Tongue (tissue), 2 donors: ENCODE data around the gene FLOT2. TPM values are rescaled to one million over a fixed set of nuclear protein-coding genes. Genes with fewer than 3 reads are reported as not detected.
"Not testable (repeated sequence)": the region's sequence is repeated elsewhere in the genome, so short reads cannot be mapped to it uniquely, and the experiment has no call there.

Experiments
- DNase-seq: peaks from one replicate; pipeline ENCODE4 v3.0.0-alpha.2; 2015
- total RNA-seq: library from RNA; depleted of rRNA; stranded (reverse); fragments of >200 nt; gene quantifications from one replicate; pipeline ENCODE4 v1.2.3, GENCODE V29; 2014

FLOT2 gene, protein sequence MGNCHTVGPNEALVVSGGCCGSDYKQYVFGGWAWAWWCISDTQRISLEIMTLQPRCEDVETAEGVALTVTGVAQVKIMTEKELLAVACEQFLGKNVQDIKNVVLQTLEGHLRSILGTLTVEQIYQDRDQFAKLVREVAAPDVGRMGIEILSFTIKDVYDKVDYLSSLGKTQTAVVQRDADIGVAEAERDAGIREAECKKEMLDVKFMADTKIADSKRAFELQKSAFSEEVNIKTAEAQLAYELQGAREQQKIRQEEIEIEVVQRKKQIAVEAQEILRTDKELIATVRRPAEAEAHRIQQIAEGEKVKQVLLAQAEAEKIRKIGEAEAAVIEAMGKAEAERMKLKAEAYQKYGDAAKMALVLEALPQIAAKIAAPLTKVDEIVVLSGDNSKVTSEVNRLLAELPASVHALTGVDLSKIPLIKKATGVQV
- total RNA-seq, result 51.2 TPM

DNA sequence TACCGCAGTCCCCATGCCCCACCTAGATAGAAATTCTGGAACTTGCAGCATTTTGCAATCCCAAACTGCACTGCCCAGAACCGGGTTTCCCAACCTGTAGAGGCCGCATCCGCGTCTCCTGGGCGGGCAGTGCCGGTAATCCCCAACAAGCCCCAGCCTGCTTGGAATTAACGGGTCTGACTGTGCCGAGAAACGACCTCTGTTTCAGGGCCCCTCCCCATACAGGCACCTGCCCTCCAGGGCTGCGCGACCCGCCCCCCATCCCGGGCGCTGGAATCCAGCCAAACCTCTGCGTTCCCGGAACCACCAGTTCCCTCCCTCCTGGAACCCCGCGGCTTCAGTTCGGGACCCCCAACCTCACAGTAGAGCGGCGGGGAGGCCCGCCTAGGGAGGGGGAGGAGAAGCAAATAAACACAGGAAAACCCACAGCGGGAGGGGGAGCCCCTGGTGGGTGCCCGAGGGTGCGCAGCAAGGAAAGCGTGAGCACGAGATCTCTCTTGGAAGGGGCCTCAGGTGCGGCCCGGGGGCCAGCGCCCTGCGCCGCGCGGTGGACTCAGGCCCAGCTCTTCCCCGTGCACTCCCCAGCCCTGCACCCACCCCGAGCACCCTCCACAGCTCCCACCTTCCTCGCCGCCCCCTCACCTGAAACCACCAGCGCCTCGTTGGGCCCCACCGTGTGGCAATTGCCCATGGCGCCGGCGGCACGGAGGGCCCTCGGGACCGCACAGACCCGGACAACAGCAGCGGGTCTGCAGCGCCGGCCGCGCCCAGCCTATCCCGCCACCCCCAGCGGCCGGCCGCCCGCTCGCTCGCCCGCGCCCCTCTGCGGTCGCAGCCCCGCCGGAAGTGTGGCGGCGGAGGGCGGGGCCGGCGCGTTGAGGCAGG lies at the start of gene FLOT2:
TSS of gene FLOT2 (minus strand) at position 850 of the 885 bp plus-strand sequence. CDS start at position 691, 159 bp downstream.
- DNase-seq, result peak; percentile 76

DNA sequence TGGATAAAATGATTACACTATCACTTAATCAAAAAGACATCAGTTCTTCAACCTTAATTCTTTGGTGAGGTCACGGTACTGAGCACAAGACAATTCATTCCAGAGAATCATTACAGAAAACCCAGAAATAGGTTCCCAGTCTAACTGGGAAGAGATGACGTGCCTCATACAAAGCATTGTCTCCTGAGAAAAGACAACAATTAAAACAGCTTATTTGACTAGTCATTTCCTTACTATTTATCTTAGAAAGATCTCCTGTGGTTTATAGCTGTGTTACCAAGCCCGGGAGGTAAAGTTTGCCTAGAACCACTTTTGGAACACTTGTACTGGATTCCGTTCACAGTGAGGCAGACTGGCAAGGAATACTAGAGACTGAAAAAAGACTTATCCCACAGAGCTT lies 48.7 kb upstream of the FLOT2 start:
- no peak for DNase-seq

DNA sequence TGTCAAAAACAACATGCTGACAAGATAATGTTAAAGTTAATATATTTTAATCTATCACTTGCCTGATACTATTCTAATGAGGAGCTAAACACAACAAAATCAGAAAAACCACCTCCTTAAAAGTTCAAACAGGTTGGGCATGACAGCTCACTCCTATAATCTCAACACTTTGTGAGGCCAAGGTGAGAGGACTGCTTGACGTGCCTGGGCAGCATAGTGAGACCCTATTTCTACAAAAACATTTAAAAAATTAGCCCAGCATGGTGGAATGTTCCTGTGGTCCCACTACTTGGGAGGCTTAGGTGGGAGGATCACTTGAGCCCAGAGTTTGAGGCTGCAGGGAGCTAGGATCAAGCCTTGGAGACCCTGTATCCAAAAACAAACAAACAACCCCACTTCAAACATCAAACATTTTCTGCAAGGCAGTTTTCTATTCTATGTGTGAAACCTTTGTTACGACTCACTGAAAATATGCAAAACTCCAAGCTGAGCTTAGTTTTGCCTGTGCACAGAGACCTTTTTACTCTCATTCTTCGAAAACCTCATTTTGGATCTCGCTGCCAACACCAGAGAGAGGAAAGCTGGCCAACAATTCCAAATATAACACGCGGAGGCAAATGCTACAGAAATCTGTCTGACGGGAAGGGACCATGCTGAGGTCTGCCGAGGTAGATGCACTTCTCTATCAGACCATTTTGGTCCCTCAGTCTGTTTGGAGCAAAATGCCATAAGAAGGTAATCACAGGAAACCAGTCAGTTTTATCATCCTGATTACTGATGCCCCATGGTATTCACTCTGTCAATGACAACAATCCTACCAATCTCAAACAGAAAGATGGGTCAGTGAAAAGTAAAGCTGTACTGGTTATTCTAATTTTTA lies 47.6 kb upstream of the FLOT2 start:
- DNase-seq, result no peak

DNA sequence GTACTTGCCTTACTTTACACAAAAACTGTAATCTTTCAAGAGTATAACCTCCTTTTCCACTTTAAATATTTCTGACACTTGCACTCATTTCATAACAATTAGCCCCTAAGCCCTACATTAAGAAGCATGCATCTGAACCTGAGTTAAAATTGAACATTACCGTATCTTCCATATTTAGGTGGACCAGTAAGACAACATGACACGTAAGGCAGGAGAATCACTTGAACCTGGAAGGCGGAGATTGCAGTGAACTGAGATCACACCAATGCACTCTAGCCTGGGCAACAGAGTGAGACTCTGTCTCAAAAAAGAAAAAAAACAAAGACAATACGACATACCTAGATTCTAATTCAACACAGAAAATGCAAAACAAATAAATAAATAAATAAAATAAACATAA lies 46.8 kb upstream of the FLOT2 start:
- DNase-seq, result no peak

DNA sequence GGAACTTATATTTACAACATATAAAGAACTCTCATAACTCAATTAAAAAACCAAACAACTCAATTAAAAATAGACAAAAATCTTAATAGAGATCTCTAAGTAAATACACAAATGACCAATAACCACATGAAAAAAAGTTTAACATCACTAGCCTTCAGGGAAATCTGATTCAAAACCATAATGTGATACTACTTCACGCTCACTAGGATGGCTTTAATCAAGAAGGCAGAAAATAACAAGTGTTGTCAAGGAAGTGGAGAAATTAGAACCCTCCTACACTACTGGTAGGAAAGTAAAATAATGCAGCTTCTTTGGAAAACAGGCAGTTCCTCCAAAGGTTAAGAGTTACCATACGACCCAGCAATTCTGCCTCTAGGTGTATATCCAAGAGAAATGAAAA lies 45.4 kb upstream of the FLOT2 start:
- no peak for DNase-seq

DNA sequence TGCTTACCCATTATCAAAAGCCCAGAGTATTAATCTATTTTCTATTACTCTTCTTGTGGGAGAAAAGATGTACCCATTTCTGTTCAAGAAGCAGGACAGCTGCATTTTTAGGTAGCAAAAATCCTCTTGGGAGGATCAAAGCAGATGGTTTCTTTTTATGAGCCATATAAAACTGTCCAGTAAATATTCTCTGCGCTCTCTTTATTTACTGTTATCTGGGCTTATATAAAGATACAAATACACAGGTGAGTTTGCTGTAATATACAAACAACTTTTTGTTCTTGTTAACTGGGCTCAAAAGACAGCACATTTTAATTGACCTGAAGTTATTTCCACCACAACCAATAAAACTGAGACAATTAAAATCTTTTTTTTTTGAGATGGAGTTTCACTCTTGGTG lies 43.7 kb upstream of the FLOT2 start:
- no peak for DNase-seq

DNA sequence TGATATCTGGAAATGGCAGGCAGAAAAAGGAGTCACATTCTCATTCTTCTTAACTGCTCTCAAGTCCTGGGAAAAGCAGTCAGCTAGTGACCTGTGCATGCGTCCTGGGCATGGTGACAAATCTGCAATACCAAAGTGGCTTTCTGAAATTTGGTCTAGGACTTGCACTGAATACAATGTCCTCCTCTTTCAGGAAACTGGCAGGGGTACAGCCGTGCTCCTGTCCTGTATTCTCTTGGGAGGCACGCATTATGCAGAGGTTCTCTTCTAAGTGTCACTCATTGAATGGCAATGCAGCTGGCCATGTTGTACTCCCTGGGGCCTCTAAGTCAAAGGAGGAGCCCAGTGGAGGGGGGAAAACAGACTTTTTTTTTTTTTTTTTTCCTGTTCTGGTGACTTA lies 43.1 kb upstream of the FLOT2 start:
- no peak for DNase-seq

DNA sequence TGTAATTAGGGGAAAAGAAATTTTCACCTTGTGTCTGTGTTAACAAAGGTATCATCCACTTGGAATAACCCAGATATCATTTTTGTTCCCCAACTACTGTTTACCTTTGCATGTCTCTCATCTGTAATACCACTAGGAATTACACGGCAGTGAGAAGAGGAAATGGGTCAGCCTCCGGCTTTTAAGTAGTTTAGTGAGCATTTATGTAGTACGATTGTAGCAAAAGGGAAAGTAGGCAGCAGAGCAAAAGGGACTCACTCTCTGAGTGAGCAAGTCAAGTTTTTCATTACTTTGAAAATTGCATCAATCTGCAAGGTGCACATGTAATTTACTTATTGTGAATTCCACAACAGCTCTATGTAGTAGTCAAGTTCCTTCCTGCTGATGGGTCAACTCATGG lies 42.6 kb upstream of the FLOT2 start:
- DNase-seq, result no peak

DNA sequence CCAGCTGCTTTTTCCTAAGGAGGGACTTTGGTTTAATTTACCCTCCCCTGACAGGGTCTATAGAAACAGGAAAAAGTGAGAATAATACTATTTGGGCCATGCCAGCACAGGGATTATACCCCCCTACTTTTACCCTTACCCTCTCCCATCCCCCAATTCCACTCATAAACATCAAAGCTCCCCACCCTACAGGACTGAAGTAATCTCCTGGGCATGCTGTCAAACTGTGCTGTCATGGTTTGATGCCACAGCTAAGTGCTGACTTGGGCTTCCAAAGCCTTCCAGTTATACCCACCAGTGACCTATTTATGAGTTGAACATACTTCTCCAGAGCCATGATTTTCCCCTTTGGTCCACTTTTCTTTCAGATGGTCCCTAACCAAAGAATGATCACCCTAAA lies 41.0 kb upstream of the FLOT2 start:
- no peak for DNase-seq

DNA sequence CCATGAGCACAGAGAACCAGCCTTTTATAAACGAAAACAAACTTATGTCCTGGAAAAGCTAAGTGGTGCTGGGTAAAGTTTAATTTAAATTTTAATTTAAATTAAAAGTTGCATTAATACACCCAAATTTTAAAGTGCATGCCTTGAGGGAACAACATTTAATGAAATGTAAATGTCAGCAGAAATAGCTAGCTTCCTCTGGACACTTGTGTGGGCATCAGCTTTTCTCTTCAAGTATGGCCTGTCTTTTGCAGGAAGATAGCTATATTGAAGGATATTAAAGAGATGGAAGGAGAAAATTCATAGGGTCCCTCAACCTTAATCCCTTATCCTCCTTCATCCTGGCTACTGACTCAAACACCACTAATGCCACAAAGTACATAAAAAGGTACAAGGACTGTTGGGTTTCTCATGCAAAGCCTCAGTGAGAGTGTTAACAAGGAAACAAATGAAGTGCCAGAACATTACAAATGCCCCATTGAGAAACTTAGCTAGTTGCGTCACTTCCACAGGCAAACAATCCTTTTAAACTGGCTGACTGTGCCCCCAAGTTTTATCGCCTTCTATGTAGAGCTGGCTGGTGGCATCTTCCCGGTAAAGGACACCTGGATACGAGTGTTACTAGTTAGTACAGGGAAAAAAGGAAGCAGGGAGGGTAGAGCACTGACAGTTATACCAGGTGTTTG lies 39.7 kb upstream of the FLOT2 start:
- DNase-seq, result no peak

DNA sequence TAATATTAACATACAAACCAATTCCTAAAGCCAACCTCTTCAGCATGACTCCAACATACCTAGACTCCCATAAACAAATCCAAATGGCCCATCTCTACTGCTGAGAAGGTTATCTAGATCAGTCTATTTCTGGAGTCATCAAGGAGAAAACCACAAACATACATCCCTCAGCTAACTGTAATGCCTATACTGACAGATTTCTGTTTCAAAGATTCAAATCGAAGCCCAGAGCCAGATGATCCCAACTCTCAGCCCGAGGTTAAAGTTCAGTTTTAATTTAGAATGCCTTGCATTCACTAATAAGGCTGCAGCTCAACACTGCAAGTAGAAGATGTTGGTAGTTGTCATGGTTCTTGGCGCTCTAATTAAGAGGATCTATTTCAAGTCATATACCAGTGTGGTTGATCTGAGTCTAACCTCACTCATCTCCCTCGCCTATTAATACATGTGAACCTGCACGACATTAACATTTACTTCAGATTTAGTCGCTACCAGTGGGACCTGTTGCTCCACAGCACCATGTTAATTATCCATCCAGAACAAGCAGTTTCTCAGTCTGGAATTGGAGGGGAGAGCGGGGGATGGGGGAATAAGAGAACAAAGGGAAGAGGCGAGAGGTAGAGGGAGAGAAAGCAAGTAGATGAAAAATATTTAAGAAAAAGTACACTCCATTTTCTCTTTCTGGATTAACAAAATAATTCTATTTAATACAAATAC lies 38.4 kb upstream of the FLOT2 start:
- no peak for DNase-seq

DNA sequence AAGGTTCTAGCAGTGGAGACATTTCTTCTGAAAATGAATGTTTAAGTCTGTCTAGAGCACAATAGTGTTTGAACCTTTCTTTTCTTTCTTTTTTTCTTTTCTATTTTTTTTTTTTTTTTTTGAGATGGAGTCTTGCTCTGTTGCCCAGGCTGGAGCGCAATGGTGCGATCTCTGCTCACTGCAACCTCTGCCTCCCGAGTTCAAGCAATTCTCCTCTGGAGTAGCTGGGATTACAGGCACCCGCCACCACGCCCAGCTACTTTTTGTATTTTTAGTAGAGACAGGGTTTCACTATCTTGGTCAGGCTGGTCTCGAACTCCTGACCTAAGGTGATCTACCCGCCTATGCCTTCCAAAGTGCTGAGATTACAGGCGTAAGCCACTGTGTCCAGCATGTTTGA lies 37.0 kb upstream of the FLOT2 start:
- DNase-seq, result not testable (repeated sequence)

DNA sequence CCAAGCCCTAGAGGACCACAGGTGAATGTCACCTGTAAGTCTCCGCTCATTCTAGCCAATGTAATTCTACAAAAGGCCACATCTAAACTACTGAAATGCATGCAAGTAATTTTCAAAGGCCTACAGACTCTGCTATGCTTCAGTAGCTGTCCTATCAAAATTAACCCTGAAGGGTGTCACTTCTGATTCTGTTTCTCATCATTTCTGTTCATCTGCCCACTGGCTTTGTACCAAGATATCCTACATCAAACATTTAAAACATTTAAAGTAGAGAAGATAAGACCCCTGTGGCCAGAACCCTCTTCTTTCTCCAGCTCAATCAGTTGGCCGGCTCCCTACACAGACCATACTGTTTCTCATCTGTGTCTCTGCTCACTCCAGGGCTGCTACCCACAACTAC lies 32.3 kb upstream of the FLOT2 start:
- no peak for DNase-seq

DNA sequence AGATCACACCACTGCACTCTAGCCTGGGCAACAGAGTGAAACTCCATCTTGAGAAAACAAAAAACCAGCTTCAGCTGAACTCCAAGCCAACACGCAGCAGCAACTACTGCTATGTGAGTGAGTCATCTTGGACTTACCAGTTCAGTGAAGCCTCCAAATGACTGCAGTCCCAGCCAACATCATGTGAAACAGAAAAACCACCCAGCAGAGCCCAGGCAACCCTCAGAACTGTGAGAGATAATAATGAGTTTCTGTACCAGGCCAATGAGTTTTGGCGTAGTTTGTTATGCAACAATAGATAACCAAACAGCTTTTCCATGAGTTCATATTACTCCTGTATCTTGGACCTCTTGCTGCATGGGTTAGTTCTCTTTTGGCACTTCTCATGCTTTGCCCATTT lies 30.5 kb upstream of the FLOT2 start:
- no peak for DNase-seq

DNA sequence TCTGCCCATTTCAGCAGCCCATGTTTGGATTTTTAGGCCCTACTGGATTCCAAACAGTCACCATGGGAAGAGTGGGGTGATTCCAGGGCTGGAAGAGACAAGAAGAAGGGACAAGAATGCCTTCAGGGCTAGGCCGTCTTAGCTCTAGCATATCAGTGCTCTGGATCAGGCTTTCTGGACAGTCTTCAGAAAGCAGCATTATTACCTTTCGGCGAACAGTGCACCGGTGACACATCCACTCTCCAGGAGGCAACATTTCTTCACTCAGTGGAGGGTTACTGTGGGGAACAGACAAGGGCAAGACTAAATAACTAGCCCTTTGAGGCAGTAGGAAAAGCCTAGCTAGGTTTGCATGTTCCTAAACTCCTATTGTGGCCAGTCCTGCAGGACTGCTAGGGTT lies 29.3 kb upstream of the FLOT2 start:
- no peak for DNase-seq

DNA sequence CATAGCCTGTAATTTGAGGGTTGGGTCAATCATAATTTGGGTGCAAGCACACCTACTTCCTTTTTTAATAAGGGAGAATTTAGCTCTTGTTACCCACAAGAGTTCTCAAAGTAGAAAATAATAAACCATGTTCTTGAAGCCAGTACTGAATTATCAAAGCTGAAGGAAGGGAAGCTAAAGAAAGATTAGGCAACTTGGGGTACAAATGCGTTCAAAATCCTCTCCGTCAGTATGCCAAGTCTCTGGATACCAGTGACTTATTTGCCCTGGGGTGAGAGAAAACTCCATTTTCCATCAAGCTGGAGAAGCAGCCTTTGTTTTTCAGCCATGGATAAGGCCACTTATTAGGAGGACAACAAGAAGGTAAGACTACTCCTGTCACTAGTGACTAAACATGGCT lies 28.8 kb upstream of the FLOT2 start:
- no peak for DNase-seq

DNA sequence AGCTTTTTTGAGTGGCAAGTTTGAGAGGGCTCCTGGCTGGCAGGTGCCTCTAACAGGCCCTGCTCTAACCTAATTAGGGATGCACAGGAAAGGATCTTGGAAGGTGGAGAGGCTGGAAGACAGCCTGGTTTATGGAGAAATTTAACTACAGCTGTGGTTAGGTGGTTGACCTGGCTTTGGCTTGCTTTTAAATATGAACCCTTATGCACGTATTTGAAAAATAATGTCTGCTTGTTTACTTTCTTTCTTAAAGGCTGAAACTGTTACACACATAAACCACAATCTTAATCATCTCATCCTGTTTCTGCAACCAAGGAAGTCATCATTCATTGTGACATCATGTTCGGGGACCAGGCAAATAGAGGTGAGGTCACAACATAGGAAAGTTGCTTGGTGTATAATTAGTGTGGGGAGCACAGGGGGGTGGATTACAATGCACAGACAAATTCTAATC lies 28.4 kb upstream of the FLOT2 start:
- DNase-seq, result no peak

DNA sequence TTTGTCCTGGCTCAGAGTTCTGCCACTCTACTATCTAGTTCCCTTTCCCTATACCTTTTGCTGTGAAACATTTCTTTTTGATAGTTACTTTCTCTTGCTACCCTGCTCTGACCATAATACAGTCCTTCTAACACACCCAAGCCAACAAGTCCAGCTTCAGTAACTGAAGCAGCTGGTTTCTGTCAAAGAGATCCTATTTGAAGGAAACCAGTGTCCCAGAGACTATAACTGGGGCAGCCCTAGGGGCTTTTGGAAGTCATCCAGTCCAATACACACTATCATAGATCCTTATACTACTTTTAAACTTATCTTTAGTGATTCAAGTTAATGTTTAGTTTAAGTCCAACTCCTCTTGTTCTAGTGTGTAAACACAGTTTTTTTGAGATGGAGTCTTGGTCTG lies 22.7 kb upstream of the FLOT2 start:
- DNase-seq, result no peak

DNA sequence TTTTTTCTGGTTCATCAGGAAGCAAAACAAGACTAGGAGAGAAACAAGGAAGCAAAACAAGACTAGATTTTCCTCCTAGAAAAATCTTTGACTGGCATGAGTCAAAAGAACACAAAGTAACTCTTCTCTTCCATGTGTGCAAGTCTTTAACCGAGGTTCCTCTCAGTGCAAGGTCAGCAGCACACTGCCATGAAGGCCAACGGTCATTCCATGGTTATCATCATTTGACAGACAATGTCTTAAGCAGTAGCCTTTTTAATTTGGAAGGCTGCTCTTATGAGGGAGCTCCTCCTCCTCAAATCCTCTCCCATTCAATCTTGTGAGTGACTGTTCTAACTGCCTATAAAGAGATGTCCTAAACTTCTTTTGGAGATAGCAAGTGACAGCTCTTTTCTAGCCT lies 20.8 kb upstream of the FLOT2 start:
- no peak for DNase-seq

DNA sequence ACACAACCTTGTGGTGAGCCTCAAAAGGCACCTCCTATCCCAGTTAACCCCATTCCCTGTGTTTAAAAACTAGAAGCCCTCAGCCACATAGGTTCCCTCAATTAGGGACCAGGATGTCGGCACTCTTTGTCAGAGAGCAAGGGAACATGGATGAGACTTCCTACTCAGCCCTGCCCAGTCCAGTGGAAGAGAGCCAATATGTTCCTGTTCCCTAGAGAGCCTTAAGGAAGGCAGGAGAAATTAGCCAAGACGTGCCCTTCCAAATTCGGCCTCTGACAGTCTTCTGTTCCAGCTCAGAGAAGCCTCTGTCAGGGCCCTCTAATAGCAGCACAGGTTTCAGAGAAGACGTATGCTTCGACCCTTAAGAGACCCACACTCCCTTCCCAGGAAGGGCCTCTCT lies 19.9 kb upstream of the FLOT2 start:
- DNase-seq, result no peak

DNA sequence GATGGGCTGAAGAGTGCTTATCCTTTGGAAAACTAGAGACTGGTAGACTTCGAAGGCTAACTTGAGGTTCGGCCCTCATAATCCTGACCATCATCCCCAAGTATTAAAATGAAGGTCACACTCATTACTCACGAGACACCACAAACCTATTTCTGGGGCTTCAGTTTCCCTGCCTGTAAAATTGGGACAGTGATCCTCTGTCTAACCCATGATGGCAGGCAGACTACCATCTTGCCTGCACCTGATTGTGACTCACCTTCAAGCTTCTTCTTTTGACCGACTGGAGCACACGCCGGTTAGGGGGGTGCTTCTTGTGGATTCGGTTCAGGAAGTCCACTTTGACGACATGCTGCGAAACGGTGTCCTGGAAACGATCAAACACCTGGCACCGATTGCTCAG lies 19.5 kb upstream of the FLOT2 start:
- no peak for DNase-seq
